Smooth muscle cell of the brain vasculature (primary cell): ENCODE measurements around the gene DEPDC1B.
"Not testable (repeated sequence)": the region's sequence is repeated elsewhere in the genome, so short reads cannot be mapped to it uniquely, and the experiment has no call there.

Source experiments
- DNase-seq: peaks from one replicate; pipeline ENCODE4 v3.0.0-alpha.2; 2012; ENCODE audit warnings: low read depth, low spot score

DEPDC1B gene

GRCh38 chr5:60586307-60586901 lies 113.6 kb downstream of the DEPDC1B start:
- peak; percentile 29 for DNase-seq

- DNase-seq: no peak
These were observed 114.3 kb downstream of the DEPDC1B start for GRCh38 chr5:60585618-60586017.

DNA sequence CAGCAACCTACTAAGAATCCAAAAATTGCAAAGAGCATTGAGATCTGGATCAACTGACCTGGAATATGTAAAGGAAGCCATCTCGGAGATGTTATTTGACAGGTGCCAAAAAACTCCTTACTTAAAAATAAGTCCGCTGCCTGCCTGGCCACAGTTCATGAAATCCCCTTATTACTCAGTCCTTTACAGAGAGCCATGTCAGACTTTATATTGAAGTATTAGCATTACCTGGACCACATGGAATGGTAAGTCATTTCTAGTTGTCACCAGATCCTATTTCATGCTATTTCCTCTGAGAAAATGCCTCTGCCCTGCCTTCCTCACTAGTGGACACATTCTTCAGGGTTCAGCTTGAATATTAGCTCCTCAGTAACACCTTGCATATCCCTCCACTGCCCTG lies 115.7 kb downstream of the DEPDC1B start:
- DNase-seq: no peak

DNA sequence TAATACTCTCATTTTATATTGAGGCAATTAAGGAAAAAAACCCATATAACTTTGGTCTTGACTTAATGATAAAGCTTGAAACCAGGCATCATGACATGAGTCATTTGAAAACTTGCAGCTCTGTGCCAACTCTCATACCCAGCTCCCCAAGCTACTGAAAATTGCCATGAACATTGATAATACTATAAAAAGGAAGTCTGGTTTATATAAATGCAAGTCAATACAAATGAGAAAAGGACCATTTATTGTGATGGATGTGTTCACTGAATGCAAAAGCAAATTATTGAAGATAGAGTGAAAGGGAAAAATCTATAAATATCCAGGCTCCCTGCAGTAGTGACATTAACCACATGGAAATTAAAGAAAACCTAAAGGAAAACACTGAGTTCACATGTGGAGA lies 116.3 kb downstream of the DEPDC1B start:
- no peak for DNase-seq

- DNase-seq: no peak
These were observed 121.7 kb downstream of the DEPDC1B start for GRCh38 chr5:60578315-60578714.

DNA sequence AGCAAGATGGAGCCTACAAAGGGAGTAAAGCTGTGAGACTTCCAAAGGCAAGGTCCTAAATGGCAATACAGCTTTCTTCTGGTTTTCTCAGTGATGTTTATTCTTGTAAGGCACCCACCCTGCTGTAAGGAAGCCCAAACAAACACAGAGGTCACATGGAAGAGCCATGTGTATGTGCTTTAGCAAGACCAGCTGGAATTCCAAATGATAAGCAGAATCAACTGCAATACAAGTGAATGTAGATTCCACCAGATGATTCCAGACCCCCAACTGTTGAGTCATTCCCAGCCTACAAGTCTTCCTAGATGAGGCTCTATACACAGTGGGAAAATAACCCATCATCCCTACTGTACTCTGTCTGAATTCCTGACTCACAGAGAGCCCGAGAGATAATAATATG lies 122.8 kb downstream of the DEPDC1B start:
- DNase-seq: no peak

- DNase-seq: no peak
These were observed 123.5 kb downstream of the DEPDC1B start for GRCh38 chr5:60576425-60576824.

GRCh38 chr5:60568646-60569045 lies 131.3 kb downstream of the DEPDC1B start:
- no peak for DNase-seq

GRCh38 chr5:60563696-60564324 lies 136.2 kb downstream of the DEPDC1B start:
- no peak for DNase-seq

DNA sequence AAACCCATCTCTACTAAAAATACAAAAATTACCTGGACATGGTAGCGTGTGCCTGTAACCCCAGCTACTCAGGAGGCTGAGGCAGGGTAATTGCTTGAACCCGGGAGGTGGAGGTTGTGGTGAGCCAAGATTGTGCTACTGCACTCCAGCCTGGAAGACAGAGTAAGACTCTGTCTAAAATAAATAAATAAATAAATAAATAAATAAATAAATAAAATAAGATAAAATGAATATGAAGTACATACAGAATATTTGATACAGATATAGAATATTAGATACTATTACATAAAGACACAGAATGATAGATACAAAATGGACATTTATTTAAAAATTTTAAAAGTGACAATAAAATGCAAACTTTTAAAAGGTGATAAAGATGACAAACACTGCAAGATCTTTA lies 146.7 kb downstream of the DEPDC1B start:
- DNase-seq: not testable (repeated sequence)

- no peak for DNase-seq
These were observed 148.1 kb downstream of the DEPDC1B start for GRCh38 chr5:60551829-60552228.

DNA sequence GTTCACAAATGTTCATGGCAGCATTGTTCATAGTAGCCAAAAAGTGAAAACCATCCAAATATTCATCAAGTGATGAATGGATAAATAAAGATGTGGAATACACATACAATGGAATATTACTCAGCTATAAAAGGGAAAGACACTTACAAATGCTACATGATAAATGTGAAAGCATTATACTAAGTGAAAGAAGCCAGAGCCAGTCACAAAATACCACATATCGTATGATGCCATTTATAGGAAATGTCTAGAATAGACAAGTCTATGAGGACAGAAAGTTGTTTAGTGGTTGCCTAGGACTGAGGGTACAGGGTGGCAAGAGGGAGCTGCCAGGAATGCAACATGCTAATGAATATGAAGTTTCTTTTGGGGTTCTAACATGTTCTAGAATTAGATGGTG lies 148.7 kb downstream of the DEPDC1B start:
- DNase-seq: no peak

DNA sequence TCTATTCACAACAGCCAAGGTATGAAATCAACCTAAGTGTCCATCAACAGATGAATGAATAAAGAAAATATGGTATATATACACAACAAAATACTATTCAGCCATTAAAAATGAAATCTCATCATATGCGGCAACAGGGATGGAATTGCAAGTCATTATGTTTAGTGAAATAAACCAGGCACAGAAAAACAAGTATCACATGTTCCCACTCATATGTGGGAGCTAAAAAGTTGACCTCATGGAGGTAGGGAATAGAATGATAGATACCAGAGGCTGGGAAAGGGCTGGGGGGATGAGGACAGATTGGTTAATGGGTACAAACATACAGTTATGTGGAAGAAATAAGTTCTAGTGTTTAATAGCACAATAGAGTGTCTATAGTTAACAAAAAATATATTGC lies 149.7 kb downstream of the DEPDC1B start:
- no peak for DNase-seq

DNA sequence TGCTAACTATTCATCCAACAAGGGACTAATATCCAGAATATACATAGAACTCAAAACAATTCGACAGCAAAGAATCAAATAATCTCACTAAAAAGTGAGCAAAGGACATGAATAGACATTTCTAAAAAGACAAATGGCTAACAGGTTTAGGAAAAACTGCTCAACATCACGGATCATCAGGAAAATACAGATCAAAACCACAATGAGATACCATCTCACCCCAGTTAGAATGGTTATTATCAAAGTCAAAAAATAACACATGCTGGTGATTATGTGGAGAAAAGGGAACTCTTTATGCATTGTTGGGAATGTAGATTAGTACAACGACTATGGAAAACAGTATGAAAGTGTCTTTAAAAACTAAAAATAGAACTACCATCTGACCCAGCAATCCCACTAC lies 150.1 kb downstream of the DEPDC1B start:
- DNase-seq: no peak
